ENCODE measurements around the gene CYP2W1.

Gene CYP2W1

DNA sequence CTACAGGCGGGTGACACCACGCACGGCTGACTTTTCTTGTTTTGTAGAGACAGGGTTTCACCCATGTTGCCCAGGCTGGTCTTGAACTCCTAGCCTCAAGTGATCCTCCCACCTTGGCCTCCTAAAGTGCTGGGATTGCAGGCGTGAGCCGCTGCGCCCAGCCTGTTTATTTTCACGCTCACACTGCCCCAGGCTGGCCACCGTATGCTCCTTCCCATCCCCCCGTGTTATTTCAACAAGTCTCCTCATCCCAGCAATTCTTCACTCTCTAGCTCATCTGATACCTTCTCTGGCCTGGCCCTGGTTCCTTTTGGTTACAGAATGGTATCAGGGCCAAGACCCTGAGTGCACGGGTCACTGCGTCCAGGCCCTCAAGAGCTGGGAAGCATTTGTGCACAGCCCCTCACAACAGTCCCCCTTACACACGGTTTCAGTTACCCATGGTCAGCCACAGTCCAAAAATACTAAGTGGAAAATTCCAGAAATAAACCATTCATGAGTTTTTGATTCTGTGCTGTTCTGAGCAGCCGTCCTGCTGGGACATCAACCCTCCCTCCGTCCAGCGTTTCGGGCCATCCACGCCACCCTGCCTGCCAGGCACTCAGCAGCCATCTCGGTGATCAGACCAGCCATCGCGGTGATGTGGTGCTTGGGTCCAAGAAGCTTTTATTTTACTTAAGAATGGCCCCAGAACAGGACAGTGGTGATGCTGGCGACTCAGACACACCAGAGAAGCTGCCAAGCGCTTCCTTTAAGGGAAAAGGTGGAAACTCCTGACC lies 16.5 kb upstream of the CYP2W1 start:
- no peaks in the 10 kb centered on the region for H3K27me3 ChIP-seq (ENCODE audit: insufficient read depth, low read length)
- peaks cover 37% of the 10 kb centered on the region for H3K36me3 ChIP-seq (ENCODE audit: insufficient read depth, low read length)

DNA sequence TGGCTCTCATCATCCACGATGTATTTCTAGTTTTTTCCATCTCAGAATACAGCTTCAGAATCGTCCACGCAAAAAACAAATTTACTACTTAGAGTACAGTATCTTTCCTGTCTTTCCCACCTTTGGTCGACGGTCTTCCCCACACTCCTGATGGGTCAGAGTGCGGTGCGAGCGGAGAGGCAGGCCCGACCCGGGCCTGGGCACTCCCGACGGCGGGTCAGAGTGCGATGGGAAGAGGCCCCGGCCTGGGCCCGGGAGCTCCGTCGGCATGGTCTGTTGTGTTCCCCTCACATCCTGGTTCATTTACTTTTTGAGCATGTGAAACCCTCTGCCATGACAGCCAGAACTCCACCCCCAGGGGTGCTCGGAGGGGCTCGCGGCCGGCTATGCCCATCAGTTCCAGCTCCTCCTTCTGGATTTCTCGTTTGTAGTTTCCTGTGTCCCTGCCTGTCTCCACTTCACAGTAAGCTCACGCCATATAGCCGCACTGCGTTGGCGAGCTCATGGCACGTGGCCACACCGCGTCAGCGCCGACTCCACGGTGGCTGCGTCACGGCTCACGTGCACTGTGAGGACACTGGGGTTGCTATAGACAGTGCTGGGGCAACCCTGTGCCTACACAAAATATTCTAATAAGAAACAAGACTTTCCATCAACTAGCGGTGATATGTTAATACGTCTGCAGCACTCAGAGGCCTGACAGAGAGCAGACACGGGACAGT lies 15.5 kb upstream of the CYP2W1 start:
- Histone ChIP-seq H3K4me1 (ENCODE audit: insufficient read depth, low read length) (peaks cover 19% of the 10 kb centered on the region), H3K9me3 (ENCODE audit: low read length) (no peaks in the 10 kb centered on the region), H3K27me3 (ENCODE audit: insufficient read depth, low read length) (no peaks in the 10 kb centered on the region), H2AFZ (ENCODE audit: low read depth, low read length) (no peak overlapping the region), H3K4me3 (ENCODE audit: low read length) (no peak overlapping the region), H3K36me3 (ENCODE audit: insufficient read depth, low read length) (peaks cover 46% of the 10 kb centered on the region)

More for the DNA sequence above, 16.5 kb upstream of the CYP2W1 start:
- no peaks in the 10 kb centered on the region for H3K9me3 ChIP-seq (ENCODE audit: low read length)
- H3K4me3 ChIP-seq (ENCODE audit: low read length) = no peak overlapping the region
- peaks cover 10% of the 10 kb centered on the region for H3K4me1 ChIP-seq (ENCODE audit: insufficient read depth, low read length)
- H2AFZ ChIP-seq (ENCODE audit: low read depth, low read length) = no peak overlapping the region

DNA sequence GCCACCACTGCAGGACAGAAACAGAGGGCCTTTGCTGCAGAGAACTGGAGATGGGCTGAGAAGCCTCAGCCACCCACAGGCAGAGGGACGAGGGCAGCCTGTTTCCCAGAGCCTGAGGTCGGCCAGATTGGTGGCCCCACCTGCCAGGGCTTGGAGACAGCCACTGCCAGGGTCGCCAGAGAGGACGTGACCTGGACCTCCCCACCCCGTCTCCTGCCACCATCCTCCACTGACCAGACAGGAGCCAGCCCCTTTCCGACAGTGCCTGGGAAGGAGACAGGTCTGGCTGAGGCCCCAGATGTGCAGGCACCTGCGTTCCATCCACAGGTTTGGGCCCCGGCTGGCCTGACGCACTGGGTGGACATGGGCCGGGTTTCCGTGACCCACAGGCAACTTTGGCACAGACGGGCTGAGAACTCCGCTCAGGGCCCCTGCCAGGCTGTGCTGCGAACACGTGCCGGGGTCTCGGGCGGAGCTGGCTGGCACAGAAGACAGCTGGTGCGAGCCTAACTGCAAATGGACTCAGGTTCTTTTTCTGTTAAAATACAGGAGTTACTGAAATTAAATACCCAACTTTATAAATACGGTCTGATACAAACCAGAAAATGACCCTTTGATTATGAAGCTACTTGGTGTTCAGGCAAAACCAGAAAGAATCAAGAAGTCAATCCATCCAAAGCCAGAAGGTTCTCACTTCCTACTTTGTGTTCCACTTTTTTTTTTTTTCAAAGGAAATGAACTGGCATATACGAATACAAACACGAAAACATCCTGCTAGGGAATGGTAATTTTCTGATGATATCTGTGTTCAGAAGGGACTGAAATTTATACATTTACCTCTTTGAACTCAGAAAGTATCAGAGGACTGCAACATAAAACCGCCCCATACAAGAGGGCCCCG lies 14.5 kb upstream of the CYP2W1 start:
- Histone ChIP-seq H3K27me3 (ENCODE audit: insufficient read depth, low read length) (no peaks in the 10 kb centered on the region), H3K4me3 (ENCODE audit: low read length) (no peak overlapping the region), H3K4me1 (ENCODE audit: insufficient read depth, low read length) (peaks cover 28% of the 10 kb centered on the region), H3K9me3 (ENCODE audit: low read length) (no peaks in the 10 kb centered on the region), H2AFZ (ENCODE audit: low read depth, low read length) (no peak overlapping the region), H3K36me3 (ENCODE audit: insufficient read depth, low read length) (peaks cover 53% of the 10 kb centered on the region)

DNA sequence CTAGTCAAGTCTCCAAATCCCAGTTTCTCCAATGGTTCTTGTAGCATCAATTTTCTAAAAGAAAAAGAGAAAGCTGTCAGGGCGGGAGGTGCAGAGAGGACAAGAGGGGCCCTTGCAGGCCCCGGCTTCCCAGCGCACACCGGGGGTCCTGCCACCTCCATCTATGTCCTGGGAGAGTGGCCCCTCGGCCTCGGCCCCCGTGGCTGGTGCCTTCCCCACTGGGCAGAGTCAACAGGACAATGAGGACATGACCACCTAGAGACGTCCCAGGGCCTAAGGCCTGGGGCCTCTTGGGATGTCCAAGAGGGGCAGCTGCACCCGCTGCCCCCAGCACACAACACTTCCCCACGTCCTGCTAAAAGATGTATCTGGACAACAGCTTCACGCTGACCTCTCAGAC lies 13.6 kb upstream of the CYP2W1 start:
- no peak overlapping the region for H2AFZ ChIP-seq (ENCODE audit: low read depth, low read length)
- no peak overlapping the region for H3K4me3 ChIP-seq (ENCODE audit: low read length)
- no peaks in the 10 kb centered on the region for H3K9me3 ChIP-seq (ENCODE audit: low read length)
- peaks cover 53% of the 10 kb centered on the region for H3K36me3 ChIP-seq (ENCODE audit: insufficient read depth, low read length)
- no peaks in the 10 kb centered on the region for H3K27me3 ChIP-seq (ENCODE audit: insufficient read depth, low read length)
- peaks cover 35% of the 10 kb centered on the region for H3K4me1 ChIP-seq (ENCODE audit: insufficient read depth, low read length)

DNA sequence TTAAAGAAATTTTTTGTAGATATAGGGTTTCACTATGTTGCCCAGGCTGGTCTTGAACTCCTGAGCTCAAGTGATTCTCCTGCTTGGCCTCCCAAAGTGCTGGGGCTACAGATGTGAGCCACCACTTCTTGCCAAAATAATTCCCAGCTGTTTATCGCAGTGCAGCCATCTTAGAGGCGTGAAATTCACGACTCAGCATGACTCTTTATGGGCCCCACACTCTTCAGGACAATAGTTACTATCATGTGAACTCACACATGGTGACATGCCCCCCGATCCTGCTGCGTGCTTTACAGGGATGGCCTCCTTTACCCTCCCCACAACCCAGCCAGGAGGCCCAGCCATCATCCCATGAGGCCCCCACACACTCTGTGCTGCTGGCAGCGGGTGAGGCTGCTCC lies 12.2 kb upstream of the CYP2W1 start:
- H3K4me1 ChIP-seq (ENCODE audit: insufficient read depth, low read length) = peaks cover 26% of the 10 kb centered on the region
- no peaks in the 10 kb centered on the region for H3K27me3 ChIP-seq (ENCODE audit: insufficient read depth, low read length)
- no peak overlapping the region for H3K4me3 ChIP-seq (ENCODE audit: low read length)
- H3K9me3 ChIP-seq (ENCODE audit: low read length) = no peaks in the 10 kb centered on the region
- peaks cover 53% of the 10 kb centered on the region for H3K36me3 ChIP-seq (ENCODE audit: insufficient read depth, low read length)
- no peak overlapping the region for H2AFZ ChIP-seq (ENCODE audit: low read depth, low read length)

DNA sequence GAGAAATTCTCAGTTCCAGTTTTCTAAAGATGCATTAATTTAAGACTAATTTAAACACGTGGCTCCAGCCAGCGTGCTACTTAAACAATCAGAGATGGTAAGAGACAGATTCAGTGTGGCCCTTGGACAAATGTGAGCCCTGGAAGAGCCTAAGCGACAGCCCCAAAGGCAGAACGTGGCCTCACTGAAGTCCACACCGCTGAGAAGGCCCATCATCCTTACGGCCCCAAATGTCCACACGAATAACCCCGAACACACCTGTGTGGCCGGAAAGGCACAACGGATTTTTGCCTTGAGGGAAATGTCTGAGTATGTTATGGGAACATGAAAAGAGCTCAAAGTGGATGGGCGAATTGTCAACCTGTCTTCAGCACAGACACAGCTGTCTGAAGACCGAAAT lies 10.9 kb upstream of the CYP2W1 start:
- Histone ChIP-seq H3K9me3 (ENCODE audit: low read length) (no peaks in the 10 kb centered on the region), H2AFZ (ENCODE audit: low read depth, low read length) (no peak overlapping the region), H3K4me1 (ENCODE audit: insufficient read depth, low read length) (peaks cover 29% of the 10 kb centered on the region), H3K4me3 (ENCODE audit: low read length) (no peak overlapping the region), H3K36me3 (ENCODE audit: insufficient read depth, low read length) (peaks cover 47% of the 10 kb centered on the region), H3K27me3 (ENCODE audit: insufficient read depth, low read length) (no peaks in the 10 kb centered on the region)

DNA sequence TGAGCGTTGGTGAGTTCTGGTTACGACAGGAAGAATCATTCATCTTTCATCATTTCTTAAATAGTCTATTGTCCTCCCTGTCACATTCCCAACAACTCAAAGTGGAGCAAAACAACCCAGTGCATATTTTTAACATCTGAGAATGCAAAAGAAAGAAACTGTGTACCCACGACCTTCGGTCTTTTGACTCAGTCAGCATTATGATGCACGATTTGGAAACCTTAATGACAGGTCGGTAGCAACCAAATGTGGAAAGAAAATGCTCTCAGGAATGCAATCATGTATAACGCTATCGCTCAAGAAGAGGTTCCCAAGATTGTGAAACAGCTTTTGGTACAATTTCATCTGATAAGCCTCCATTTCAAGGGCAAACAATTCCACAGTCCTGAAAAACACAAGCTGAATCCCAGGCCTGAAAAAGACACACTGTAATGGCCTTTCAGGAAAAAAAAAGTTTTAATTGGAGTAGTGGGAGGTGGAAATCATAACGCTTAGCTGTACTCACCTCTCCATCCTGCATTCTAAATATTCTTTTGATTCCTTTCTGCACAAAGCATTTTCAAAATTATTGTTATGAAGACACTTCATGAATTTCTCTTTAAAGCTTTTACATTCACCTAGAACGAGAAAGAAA lies 10.2 kb upstream of the CYP2W1 start:
- no peak overlapping the region for H2AFZ ChIP-seq (ENCODE audit: low read depth, low read length)
- no peak overlapping the region for H3K4me3 ChIP-seq (ENCODE audit: low read length)
- H3K4me1 ChIP-seq (ENCODE audit: insufficient read depth, low read length) = peaks cover 36% of the 10 kb centered on the region
- peaks cover 42% of the 10 kb centered on the region for H3K36me3 ChIP-seq (ENCODE audit: insufficient read depth, low read length)
- H3K27me3 ChIP-seq (ENCODE audit: insufficient read depth, low read length) = no peaks in the 10 kb centered on the region
- no peaks in the 10 kb centered on the region for H3K9me3 ChIP-seq (ENCODE audit: low read length)

DNA sequence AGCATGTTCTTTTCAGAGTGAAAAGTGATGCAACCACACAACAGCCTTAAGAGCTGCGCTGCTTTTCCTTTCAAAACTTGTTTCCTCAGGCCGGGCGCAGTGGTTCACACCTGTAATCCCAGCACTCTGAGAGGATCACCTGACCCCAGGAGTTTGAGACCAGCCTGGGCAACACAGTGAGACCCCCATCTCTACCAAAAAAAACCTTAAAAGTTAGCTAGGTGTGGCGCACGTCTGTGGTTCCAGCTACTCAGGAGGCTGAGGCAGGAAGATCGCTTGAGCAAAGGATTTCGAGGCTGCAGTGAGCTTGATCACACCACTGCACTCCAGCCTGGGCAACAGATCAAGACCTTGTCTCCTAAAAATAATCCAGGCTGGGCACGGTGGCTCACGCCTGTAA lies 9.7 kb upstream of the CYP2W1 start:
- peaks cover 37% of the 10 kb centered on the region for H3K36me3 ChIP-seq (ENCODE audit: insufficient read depth, low read length)
- H3K27me3 ChIP-seq (ENCODE audit: insufficient read depth, low read length) = no peaks in the 10 kb centered on the region
- H3K9me3 ChIP-seq (ENCODE audit: low read length) = no peaks in the 10 kb centered on the region
- no peak overlapping the region for H3K4me3 ChIP-seq (ENCODE audit: low read length)
- no peak overlapping the region for H2AFZ ChIP-seq (ENCODE audit: low read depth, low read length)
- peaks cover 41% of the 10 kb centered on the region for H3K4me1 ChIP-seq (ENCODE audit: insufficient read depth, low read length)

DNA sequence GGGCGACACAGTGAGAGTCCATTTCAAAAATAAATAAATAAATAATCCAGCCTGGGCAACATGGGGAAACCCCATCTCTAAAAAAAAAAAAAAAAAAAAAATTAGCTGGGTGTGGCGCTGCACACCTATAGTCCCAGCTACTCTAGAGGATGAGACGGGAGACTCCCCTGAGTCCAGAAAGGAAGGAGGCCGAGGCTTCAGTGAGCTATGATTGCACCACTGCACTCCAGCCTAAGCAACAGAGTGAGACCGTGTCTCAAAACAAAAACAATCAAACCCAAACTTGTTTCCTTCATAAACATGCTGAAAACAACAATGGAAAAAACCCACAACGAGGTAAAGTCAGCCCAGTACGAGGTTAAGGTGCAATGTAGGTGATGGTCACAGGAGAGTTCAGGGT lies 8.8 kb upstream of the CYP2W1 start:
- Histone ChIP-seq H3K9me3 (ENCODE audit: low read length) (no peaks in the 10 kb centered on the region), H3K27me3 (ENCODE audit: insufficient read depth, low read length) (no peaks in the 10 kb centered on the region), H3K4me1 (ENCODE audit: insufficient read depth, low read length) (peaks cover 42% of the 10 kb centered on the region), H2AFZ (ENCODE audit: low read depth, low read length) (no peak overlapping the region), H3K4me3 (ENCODE audit: low read length) (peak overlapping the region; percentile 78), H3K36me3 (ENCODE audit: insufficient read depth, low read length) (peaks cover 28% of the 10 kb centered on the region)

DNA sequence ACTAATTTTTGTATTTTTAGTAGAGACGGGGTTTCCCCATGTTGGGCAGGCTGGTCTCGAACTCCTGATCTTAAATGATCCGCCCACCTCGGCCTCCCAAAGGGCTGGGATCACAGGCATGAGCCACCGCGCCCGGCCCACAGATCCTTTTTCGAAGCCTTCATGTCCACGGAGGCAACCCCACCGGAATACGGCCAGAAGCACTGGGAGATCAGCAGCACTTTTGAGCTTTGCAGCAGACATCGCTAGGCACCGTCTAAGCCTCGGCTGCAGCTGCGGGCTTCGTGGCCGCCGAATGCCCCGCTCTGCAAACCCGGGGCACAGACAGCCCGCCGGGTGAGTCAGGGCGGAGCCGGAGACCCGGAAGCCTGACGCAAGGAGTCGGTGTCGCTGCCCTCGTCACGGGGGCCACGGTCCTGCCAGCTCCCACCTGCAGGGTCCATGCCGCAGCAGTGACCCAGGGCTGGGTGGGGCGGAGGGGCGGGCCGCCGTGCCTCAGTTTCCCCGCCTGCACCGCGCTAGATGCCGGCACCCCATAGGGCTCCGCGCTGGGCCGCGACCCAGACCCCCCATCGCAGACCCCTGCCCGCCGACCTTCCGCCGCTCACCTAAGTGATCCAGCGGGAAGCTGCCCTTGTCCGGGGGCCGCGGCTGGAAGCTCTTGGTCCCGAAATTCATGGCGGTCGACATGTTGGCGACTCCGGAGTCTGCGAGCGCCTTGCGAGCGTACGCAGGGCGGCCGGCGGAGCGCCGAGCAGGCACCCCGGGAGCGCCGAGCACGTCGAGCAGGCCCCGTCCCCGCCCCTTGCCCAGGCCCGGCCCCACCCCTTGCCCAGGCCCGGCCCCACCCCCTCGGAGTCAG lies 7.9 kb upstream of the CYP2W1 start, which contains the start of gene COX19:
COX19 (minus strand) TSS at position 730 of the 862 bp plus-strand sequence; CDS start at position 690, 40 bp downstream.
- no peaks in the 10 kb centered on the region for H3K9me3 ChIP-seq (ENCODE audit: low read length)
- peak within 1 kb of the TSS; percentile 78 for H3K4me3 ChIP-seq (ENCODE audit: low read length)
- no peaks in the 10 kb centered on the region for H3K27me3 ChIP-seq (ENCODE audit: insufficient read depth, low read length)
- peak within 1 kb of the TSS; percentile 66 for H2AFZ ChIP-seq (ENCODE audit: low read depth, low read length)
- H3K4me1 ChIP-seq (ENCODE audit: insufficient read depth, low read length) = peaks cover 42% of the 10 kb centered on the region
- H3K36me3 ChIP-seq (ENCODE audit: insufficient read depth, low read length) = peaks cover 23% of the 10 kb centered on the region

DNA sequence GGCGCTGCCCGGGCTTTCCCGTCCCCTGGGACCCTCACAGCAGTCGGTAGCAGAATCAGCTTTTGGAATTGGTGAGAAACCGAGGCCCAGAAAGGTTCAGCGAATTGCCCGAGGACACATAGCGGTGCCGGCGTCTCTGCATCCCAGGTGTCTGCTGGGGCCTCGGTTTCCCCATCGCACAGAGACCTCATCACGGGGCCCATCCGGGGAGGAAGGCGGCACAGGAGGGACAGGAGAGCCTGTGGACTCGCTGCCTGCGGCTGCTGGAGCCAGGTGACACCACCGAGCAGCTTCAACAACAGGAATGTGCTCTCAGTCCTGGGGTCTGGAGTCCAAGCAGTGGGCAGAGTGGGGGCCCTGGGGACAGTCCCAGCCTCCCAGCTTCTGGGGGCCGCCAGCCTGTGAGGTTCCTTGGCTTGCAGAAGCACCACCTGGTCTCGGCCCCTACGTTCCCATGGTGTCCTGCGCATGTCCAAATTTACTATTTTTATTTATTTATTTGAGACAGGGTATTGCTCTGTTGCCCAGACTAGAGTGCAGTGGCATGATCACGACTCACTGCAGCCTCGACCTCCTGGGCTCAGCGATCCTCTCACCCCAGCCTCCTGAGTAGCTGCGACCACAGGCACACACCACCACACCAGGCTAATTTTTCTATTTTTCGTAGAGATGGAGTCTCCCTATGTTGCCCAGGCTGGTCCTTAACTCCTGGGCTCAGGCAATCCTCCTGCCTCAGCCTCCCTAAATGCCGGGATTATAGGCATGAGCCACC lies 7.1 kb upstream of the CYP2W1 start:
- Histone ChIP-seq H2AFZ (ENCODE audit: low read depth, low read length) (no peak overlapping the region), H3K4me3 (ENCODE audit: low read length) (peak overlapping the region; percentile 22), H3K27me3 (ENCODE audit: insufficient read depth, low read length) (no peaks in the 10 kb centered on the region), H3K4me1 (ENCODE audit: insufficient read depth, low read length) (peaks cover 42% of the 10 kb centered on the region), H3K36me3 (ENCODE audit: insufficient read depth, low read length) (peaks cover 20% of the 10 kb centered on the region), H3K9me3 (ENCODE audit: low read length) (no peaks in the 10 kb centered on the region)

Data from neuron (in vitro differentiated cells).